HCT116 (cell line): ENCODE results near the gene FRMD4A. TPM values are rescaled to one million over a fixed set of nuclear protein-coding genes. Genes with fewer than 3 reads are reported as not detected.

Experiments
- ATAC-seq: fragments of 200-7000 bp; cut with Tn5 transposase; 2 replicates; pipeline ENCODE4 v1.9.1; 2020; ENCODE audit warnings: mild to moderate bottlenecking, moderate library complexity
- BruUV-seq: library from RNA; stranded (reverse); fragments of 400-500 nt; replicated peaks from 2 replicates; lab custom pipeline; 2021; lab: Mats Ljungman, UMichigan
- CTCF ChIA-PET: fragments of 300-600 bp; sonication (Branson Sonifier 250); formaldehyde crosslinking; loops from one replicate; lab custom pipeline; 2021; ENCODE audit warnings: antibody characterized with exemption; lab: Charles Lee
- POLR2A ChIA-PET: fragments of 300-600, 350-600 bp; sonication (Branson Sonifier 250); formaldehyde crosslinking; loops from one replicate; lab custom pipeline; 2021; ENCODE audit warnings: antibody characterized with exemption; lab: Charles Lee
- RAD21 ChIA-PET, 2 experiments: fragments of 300-600 bp; sonication (Branson Sonifier 250); formaldehyde crosslinking; loops; one replicate each; lab custom pipeline; 2023; ENCODE audit warnings: low total read pairs in 2 of 2; ENCODE audit not compliant: uncharacterized antibody in 2 of 2, unreplicated experiment in 2 of 2, low non-redundant PET in 1 of 2; lab: Charles Lee
- DNase-seq: peaks from one replicate; pipeline ENCODE4 v3.0.0-alpha.2; 2010; ENCODE audit warnings: low read depth, low spot score
- H2AFZ ChIP-seq: fragments of 200-600 bp; shearing (Covaris generic), sonication (generic); 2 replicates; pipeline ENCODE4 v1.6.1; 2017; ENCODE audit warnings: low read depth, mixed run types, mixed read lengths, antibody characterized with exemption, low read length; ENCODE audit not compliant: poor library complexity, severe bottlenecking
- H3K27ac ChIP-seq: 2 replicates; pipeline ENCODE4 v1.5.1; 2012; ENCODE audit warnings: low read depth, low read length
- H3K27me3 ChIP-seq: fragments of 200-600 bp; sonication (generic); 2 replicates; pipeline ENCODE4 v1.6.1; 2016; ENCODE audit warnings: mixed run types, low read length, mixed read lengths; ENCODE audit not compliant: insufficient read depth
- H3K36me3 ChIP-seq, 2 experiments: fragments of 200-500 bp in 1 of 2; fragments of 200-600 bp in 1 of 2; sonication (Bioruptor generic) in 1 of 2; sonication (generic) in 1 of 2; 2 replicates each; pipeline versions ENCODE4 v1.5.1 to v1.6.1; 2014 to 2016; ENCODE audit warnings: low read length in 2 of 2, inconsistent platforms in 1 of 2, mixed read lengths in 1 of 2, mixed run types in 1 of 2; ENCODE audit not compliant: insufficient read depth in 2 of 2, control insufficient read depth in 1 of 2
- H3K4me1 ChIP-seq, 2 experiments: fragments of 200-600 bp in 1 of 2; sonication (generic) in 1 of 2; 2 replicates each; pipeline versions ENCODE4 v1.5.1 to v1.6.1; 2012 to 2017; ENCODE audit warnings: low read length in 2 of 2, inconsistent platforms in 1 of 2, mild to moderate bottlenecking in 1 of 2, mixed read lengths in 1 of 2, mixed run types in 1 of 2, moderate library complexity in 1 of 2; ENCODE audit not compliant: insufficient read depth in 2 of 2, control insufficient read depth in 1 of 2
- H3K4me2 ChIP-seq: fragments of 200-600 bp; sonication (generic); 2 replicates; pipeline ENCODE4 v1.6.1; 2017; ENCODE audit warnings: mixed run types, low read length, mixed read lengths
- H3K4me3 ChIP-seq, 2 experiments: fragments of 200-600 bp in 1 of 2; sonication (generic) in 1 of 2; replicated peaks in 1 of 2; 2 replicates each; pipeline ENCODE4 v1.5.1; 2011 to 2016; ENCODE audit warnings: low read length in 2 of 2, control low read depth in 1 of 2, low read depth in 1 of 2, mild to moderate bottlenecking in 1 of 2, mixed read lengths in 1 of 2, mixed run types in 1 of 2
- H3K79me2 ChIP-seq: fragments of 200-600 bp; sonication (generic); 2 replicates; pipeline ENCODE4 v1.6.1; 2017; ENCODE audit warnings: mild to moderate bottlenecking, mixed run types, low read length, moderate library complexity, mixed read lengths; ENCODE audit not compliant: insufficient read depth
- H3K9ac ChIP-seq: fragments of 200-600 bp; sonication (generic); 2 replicates; pipeline ENCODE4 v1.6.1; 2016; ENCODE audit warnings: low read length, mixed read lengths
- H3K9me2 ChIP-seq: fragments of 200-600 bp; sonication (generic), shearing (Covaris generic); 2 replicates; pipeline ENCODE4 v1.6.1; 2017; ENCODE audit warnings: mixed run types, mild to moderate bottlenecking, moderate library complexity; ENCODE audit not compliant: insufficient read depth
- H3K9me3 ChIP-seq, 2 experiments: fragments of 200-500 bp in 1 of 2; fragments of 200-600 bp in 1 of 2; sonication (Bioruptor generic) in 1 of 2; sonication (generic) in 1 of 2; 2 replicates each; pipeline ENCODE4 v1.6.1; 2014 to 2017; ENCODE audit warnings: low read length in 2 of 2, mixed read lengths in 2 of 2, inconsistent platforms in 1 of 2, low read depth in 1 of 2, mild to moderate bottlenecking in 1 of 2, mixed run types in 1 of 2, moderate library complexity in 1 of 2; ENCODE audit not compliant: control insufficient read depth in 1 of 2, insufficient read depth in 1 of 2
- H4K20me1 ChIP-seq: fragments of 200-600 bp; sonication (generic), shearing (Covaris generic); 2 replicates; pipeline ENCODE4 v1.6.1; 2017; ENCODE audit warnings: mixed run types, mild to moderate bottlenecking, moderate library complexity; ENCODE audit not compliant: insufficient read depth
- ATF3 ChIP-seq: IDR thresholded peaks from 2 replicates; pipeline ENCODE4 v1.6.1; 2012
- EZH2phosphoT487 ChIP-seq: fragments of 200-600 bp; IDR thresholded peaks from 2 replicates; pipeline ENCODE4 v1.6.1; 2018; ENCODE audit warnings: antibody characterized with exemption, borderline replicate concordance
- JUND ChIP-seq: IDR thresholded peaks from 2 replicates; pipeline ENCODE4 v1.6.1; 2012
- POLR2A ChIP-seq: IDR thresholded peaks from 2 replicates; pipeline ENCODE4 v1.7.0; 2011; ENCODE audit warnings: borderline replicate concordance; ENCODE audit not compliant: insufficient read depth, insufficient read length; ENCODE audit errors: extremely low read depth
- REST ChIP-seq: IDR thresholded peaks from 2 replicates; pipeline ENCODE4 v1.6.1; 2012; ENCODE audit warnings: low read depth
- ZBTB33 ChIP-seq: IDR thresholded peaks from 2 replicates; pipeline ENCODE4 v1.6.1; 2011; ENCODE audit warnings: mild to moderate bottlenecking, low read length, moderate library complexity; ENCODE audit not compliant: insufficient replicate concordance; ENCODE audit errors: extremely low read depth
- ZFX ChIP-seq: fragments of 450-650 bp; IDR thresholded peaks from 2 replicates; pipeline ENCODE4 v1.6.1; 2017
- ZNF274 ChIP-seq: fragments of 200-500 bp; sonication (Bioruptor generic); IDR thresholded peaks from 2 replicates; pipeline ENCODE4 v1.6.1; 2014; ENCODE audit warnings: mild to moderate bottlenecking, low read depth, low read length, inconsistent platforms
- intact Hi-C: fragments of 100-400 bp; cut with micrococcal nuclease; formaldehyde crosslinking; loops from 2 replicates; pipeline ENCODE4 v1.10.0; 2022
- total RNA-seq: library from RNA; stranded (reverse); gene quantifications from one replicate; pipeline ENCODE4 v1.2.1, GENCODE V29; 2021; ENCODE audit not compliant: unreplicated experiment

The FRMD4A gene
- total RNA-seq, 1 experiment from 2014 or later = 0.20 TPM

GRCh38 chr10:13743963-13744362 is 586.8 kb downstream of the FRMD4A start:
- POLR2A ChIA-PET = no interaction called here
- RAD21 ChIA-PET = no interaction called here
- Histone ChIP-seq H3K9ac (no peak overlapping the region), H3K4me3 (no peak overlapping the region), H3K9me2 (no peaks in the 10 kb centered on the region), H3K9me3 (no peaks in the 10 kb centered on the region), H3K27ac (no peak overlapping the region), H3K36me3 (no peaks in the 10 kb centered on the region), H3K79me2 (no peaks in the 10 kb centered on the region), H3K27me3 (0 out of 2 replicates have a peak, but pooled peaks cover 5% of the 10 kb centered on the region), H4K20me1 (no peaks in the 10 kb centered on the region), H2AFZ (no peak overlapping the region), H3K4me2 (no peak overlapping the region), H3K4me1 (no peaks in the 10 kb centered on the region)
- intact Hi-C loops = no loop called here
- no TSS peak for BruUV-seq
- CTCF ChIA-PET = no interaction called here
- TF ChIP-seq ATF3 (no peak), JUND (no peak), ZBTB33 (no peak), POLR2A (no peak), EZH2phosphoT487 (no peak), ZNF274 (no peak), REST (no peak), ZFX (no peak)
- DNase-seq = no peak
- no peak for ATAC-seq
